Measurements from ENCODE around the gene KLHL29.

Gene KLHL29

DNA sequence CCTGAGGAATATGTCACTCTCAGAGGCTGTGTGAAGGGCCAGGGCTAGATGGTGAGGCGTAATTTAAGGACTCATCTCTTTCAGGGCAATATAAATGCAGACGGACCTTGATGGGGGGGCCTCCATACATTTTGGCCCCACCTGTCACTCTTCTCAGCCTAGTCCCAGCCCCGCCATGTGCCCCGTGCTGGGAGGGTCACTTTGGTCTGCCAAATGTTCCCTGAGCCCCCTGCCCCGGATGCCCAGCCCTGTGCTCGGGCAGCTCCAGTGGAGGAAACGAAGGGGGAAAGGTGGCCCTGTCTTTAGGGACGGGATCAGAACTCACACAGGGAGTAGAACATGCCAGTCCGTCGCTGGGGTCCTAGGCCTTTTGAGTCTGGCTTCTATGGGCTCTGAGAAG is 168.6 kb downstream of the KLHL29 start:
- no peak for DNase-seq (ENCODE audit: low read depth)

DNA sequence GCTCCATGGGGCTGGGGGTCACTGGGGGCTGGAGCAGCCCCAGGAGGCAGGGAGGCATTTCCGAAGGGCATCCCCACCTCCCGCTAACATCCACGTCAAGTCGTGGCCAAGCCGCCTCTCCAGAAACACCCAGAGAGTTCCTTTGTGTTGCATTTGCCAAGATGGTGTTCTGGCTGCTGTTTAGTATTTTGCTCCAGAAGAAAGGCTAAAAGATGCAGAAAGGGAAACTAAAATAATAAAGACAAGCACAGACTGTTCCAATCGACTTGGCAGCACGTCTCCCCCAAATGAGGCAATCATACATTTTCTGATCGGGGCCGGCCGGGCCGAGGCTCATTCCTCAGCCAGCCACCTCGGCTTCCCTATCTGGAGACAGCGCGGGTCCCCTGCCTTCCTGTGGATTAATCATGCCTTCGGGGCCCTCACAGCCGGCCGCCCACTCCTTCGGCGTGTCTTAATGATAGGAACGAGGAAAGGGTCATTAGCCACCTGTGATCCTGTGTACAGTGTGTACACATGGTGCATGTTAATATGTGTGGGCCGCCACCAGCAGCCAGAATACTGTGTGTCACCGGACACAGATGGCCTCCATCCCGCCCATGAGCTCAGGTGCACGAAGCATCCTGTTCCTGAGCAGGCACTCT is 169.2 kb downstream of the KLHL29 start:
- DNase-seq (ENCODE audit: low read depth) = no peak

DNA sequence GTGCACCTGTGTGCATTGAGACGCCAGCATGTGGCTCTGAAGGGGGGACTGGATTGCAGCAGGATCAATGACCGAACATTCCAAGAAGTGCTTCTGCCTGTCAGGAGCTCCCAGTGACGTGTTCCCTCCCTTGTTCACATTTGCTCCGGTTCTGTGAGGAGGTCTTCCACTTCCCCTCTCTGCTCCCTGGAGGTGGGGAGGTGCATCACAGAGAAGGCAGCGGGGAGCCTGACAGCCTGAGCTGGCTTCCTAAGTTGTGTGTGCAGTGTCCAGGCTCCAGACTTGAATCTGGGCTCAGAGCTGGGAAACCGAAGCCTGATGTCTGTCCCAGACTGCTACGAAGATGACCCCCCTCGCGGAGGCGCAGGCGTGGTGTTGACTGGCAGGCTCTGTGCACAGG is 171.0 kb downstream of the KLHL29 start:
- no peak for DNase-seq (ENCODE audit: low read depth)

DNA sequence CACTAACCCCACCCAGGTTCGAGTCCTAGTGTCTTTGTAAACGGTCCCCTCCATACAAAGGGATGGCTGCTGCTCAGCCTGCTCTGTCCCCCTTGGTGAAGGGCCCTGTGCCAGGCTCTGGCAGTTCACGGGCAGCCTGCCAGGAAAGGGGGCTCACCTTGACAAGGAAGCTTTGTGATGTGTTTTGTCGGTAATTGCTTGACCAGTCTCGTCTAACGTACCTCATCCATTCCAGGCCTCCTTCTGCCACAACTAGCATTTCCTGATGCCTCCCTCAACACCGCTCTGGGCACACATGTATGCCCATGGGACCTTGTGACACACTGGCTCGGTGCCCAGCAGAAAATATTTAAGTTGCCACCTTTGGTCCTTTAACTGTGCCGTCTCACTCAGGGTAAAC is 171.9 kb downstream of the KLHL29 start:
- no peak for DNase-seq (ENCODE audit: low read depth)

DNA sequence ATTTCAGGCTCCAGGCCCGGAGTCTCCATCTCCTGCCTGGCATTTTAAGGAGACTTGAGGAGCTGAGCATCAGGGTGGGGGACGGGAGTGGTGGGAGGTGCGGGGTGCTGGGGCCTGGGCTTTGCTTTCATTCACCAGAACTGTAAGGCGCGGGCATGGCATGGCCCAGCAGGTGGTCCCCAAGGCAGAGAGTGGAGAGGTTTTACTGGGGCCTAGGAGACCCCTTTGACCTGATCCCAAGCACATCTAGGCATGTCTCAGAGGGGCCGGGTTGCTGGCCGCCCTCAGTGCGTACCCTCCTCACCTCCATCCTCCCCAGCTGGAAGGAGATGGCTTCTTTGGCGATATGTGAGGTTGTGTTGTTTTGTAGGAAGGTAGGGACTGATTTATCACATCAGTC is 172.5 kb downstream of the KLHL29 start:
- no peak for DNase-seq (ENCODE audit: low read depth)

DNA sequence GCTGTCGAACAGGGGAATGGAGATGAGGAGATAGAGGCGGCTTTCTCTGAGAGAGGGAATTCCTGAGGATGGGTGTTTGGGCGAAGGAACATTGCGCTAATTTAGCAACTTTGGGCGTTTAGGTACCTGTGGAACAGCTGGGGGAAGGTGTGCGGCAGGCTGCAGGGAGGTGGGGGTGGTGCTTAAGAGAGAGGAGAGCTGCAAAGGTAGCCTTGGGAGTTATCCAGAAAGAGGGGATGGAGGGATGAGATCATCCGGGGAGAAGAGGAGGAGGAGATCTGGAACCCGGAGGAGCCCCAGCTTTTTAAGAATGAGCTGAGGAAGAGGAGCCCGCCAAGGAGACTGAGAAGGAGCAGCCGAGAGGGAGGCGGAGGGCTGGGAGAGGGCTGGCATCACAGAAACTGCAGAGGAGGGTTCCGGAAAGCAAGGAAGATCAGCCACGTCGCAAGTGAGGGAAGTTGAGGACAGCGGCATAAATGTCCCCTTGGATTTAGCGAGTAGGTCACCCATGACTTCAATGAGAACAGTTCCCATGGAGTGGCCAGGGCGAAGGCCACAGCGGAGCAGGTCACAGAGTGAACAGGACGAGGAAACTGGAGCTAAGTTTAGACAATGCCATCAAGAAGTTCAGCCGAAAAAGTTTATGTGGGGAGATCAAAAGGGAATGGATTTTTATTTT is 174.7 kb downstream of the KLHL29 start:
- DNase-seq (ENCODE audit: low read depth) = no peak

DNA sequence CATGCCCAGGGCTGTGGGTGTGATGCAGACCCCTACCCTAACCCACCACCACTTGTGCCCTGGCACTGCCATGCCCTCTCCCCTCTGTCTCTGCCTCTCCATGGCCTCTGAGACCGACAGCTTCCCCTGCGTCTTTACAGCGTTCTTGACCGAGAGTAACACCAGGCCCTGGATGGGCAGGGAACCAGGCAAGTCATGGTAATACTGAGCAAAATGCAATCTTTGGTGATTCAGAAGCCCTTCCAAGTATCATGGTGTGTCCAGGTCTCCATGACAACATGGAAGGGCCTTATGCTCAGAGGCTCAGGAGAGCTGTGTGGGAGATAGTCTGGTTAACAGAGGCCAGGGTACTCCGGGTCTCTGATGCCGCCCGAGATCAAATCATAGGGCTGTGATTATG is 176.1 kb downstream of the KLHL29 start:
- no peak for DNase-seq (ENCODE audit: low read depth)

DNA sequence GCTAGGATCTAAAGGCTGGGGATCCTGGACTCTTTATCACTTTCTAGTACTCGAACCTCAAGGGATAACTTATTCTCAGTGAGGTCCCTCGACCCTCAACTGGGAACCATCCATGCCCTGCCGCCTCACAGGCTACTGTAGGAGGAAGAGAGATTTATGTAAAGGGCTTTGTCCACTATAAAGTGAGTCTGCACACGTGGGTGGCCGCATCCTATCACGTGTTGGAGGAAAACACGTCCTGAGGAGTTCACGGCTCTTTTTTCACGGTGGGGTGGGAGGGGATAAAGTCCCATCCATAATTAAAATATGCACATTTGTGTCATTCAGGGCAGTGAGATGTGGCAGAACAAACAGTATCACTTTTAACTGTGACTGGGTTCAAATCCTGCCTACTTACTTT is 176.6 kb downstream of the KLHL29 start:
- no peak for DNase-seq (ENCODE audit: low read depth)

DNA sequence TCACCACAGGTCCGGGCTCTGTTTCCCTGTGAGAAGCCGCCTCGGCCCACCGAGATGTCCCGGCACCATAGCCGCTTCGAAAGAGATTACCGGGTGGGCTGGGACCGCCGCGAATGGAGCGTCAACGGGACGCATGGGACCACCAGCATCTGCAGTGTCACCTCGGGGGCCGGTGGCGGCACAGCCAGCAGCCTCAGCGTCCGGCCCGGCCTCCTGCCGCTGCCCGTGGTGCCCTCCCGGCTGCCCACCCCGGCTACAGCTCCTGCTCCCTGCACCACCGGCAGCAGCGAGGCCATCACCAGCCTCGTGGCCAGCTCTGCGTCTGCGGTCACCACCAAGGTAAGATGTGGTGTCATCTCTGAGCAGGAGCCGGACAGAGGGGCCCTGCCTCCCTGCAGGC is 177.2 kb downstream of the KLHL29 start:
- DNase-seq (ENCODE audit: low read depth) = no peak

DNA sequence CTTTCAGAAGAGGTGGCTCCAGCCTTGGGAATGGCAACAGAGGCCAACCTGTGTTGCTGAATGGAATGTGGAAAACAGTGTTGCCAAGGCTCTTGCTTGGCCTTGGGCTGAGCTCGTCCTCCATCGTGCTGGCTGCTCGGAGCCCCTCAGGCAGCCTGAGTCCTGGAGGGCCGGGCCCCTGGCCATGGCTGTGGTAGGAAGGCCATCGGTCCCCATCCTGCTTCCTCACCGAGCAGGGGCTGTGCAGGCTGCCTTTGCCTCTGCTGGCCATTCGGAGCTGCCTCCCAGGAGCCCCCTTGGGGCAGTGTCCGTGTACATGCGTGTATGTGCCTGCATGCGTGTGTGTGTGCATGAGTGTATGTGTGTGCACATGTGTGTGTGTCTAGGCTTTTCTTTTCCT is 178.2 kb downstream of the KLHL29 start:
- DNase-seq (ENCODE audit: low read depth) = no peak

DNA sequence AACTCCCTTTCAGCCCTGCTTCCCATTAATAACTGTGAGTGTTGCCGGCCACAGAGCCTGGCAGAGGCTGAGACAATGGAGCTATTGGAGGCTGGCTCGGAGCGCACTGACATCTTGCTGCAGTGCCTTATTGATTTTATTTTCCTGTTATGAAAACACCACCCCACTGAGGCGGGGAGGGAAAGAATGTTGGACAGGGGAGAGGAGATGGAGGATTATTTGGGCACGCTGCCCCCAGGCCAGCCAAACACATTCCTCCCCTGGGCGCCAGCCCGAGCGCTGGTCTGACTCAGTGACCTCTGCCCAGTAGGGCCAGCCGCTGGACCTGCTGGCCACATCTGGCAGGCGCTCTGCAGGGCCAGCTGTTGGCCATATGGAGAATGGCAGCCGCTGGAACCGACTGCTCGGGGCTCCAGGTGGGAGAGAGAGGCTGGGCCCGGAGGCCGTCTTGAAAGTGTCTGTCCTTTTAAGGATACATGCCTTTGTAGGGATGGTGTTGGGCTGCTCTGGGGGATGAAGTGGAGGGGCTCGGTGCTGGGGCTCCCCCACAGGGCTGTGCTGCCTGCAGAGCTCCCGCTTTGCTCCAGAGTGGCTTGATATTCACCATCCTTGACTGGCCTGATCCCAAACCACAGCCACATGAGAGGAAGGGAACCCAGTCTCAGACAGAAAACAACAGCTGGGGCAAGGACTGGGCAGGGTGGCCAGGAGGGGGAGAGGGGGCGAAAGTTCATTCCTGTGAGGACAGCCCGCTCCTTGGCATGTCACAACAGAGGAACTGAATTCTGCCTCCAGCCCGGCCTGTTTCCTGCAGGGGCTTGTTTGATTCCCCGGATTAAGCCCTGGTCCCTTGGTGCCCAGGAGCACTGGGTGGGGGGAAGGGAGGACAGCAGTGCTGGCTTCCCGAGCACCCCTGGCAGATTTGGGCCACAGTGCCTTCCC is 179.0 kb downstream of the KLHL29 start:
- DNase-seq (ENCODE audit: low read depth) = no peak

DNA sequence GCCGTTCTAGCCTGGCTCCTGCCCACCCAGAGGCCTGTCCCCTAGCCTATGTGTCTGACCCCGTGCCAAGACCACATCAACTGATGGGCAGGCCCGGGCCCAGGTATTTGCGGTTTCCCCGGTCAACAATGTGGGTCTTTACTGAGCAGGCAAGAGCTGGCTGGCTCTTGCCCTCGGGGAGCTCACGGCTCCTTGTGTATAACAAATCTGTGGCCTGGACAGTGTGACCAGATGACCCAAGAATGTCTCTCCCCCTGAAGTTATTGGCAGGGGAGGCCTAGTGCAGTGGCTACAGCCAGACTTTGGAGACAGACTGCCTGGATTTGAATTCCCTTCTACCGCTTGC is 179.6 kb downstream of the KLHL29 start:
- DNase-seq (ENCODE audit: low read depth) = no peak

DNA sequence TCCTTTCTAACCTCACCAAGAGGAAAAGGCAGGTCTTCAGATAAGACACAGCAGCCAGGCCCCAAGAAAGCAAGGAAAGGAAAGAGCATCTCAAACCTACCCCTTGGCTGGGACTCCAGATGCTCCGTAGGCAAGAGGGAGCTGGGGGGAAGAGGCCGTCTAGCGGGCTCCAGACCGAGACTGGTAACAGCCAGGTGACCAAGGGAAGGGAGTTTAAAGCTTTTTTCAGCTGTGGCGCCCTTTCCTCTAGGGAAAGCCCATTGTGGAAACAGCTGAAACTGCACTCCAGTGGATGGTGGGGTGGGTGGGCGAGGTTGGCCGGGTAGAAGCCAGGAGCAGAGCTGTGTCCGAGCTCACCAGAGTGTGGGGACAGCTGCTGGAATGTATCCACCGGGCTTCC is 180.4 kb downstream of the KLHL29 start:
- DNase-seq (ENCODE audit: low read depth) = no peak

DNA sequence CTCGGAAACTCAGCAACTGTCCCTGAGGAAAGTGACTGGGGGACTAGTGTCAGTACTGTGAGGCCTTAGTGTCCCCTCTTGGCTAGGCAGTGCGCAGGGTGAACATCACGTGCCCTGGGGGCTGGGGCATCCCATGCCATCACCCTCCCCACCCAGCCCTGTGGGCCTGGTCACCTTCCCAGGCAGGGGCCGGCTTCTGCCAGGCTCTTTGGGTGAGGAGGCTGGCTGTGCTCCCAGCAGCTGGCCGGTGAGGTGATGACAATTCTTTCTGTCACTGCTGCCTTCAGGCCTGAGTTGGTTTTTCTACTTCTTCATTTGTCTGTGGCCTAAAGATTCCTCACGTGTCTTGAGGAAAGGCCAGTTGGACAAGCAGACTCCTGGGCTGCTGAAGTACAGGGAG is 180.8 kb downstream of the KLHL29 start:
- no peak for DNase-seq (ENCODE audit: low read depth)

DNA sequence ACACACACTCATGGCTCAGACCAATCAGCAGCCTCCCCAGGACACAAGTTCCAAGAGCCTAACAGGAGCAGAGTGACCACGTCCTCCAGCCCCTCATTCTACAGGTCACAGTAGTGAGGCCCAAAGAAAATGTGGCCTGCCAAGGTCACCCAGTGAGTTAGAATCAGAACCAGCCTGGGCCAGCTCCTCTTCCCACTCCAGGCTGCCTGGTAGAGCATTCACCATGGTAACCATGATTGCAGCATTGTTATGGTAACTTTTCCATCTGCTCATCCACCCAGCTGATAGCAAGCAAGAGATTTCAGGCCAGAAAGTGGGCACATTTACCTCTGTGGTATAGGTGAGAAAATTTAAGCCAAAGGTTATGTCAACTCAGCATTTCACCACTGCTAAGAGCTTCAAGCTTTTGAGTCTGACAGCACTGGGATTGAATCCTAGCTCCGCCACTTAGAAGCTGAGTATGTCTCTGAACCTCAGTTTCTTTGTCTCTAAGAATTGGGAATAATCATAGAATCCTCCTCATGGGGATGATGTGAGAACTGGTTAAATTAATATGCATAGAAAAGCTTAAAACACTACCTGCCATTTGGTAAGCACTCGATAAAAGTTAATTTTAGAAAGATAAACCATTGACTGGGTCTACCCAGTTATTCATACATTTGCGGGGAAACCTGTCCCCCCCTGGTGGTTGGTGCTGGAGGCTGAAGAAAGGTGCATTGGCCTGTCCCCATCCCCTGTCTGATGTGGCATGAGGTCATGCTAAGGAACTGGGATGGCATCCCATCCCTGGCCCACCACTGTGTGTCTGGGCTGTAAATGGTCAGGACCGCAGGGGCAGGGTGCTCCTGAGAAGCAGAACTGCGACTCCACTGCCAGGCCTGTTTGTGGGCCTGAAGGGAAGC is 181.5 kb downstream of the KLHL29 start:
- DNase-seq (ENCODE audit: low read depth) = no peak

DNA sequence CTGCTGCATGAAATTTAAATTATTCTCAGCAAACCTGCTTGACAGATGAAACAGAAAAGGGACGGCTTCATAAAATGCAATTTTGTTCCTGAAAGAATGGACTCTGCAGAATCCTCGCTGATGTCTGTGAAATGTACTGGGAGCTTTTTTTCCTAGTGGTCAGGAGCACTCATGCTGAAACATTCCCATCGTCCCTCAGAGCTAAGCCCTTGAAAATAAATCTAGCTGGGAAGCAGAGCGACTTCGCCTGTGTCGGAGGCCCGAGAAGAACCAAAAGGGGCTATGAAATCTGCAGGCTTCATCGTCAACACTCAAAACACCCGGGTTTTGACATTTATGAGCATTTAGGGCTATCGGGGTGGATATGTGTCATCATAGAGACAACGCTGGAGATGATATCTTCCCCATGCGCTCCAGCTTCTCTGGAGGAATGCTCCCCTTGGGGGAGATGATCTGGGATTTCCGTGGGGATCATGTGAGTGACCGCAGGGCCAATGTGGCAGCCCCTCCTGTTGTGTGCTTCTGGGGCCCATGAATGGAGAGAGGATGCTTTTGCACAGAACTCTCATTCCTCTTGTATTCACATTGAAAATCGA is 182.3 kb downstream of the KLHL29 start:
- DNase-seq (ENCODE audit: low read depth) = no peak

DNA sequence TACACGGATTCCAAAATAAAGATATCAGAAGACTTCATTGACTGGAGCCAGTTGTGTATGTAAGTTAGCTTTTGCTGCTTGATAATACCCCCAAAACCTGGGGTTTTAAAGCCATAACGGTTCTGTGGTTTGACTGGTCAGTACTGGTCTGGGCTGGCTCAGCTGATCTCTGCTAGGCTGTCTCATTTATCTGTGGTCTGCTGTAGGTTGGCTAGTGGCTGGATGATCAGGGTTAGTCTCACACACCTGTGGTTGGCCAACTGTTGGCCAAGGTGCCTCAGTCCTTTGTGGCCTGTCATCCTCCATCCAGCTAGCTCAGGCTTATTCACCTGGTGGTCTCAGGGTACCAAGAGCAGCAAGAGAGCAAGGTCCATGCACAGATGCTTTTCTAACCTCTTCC is 183.2 kb downstream of the KLHL29 start:
- DNase-seq (ENCODE audit: low read depth) = no peak

DNA sequence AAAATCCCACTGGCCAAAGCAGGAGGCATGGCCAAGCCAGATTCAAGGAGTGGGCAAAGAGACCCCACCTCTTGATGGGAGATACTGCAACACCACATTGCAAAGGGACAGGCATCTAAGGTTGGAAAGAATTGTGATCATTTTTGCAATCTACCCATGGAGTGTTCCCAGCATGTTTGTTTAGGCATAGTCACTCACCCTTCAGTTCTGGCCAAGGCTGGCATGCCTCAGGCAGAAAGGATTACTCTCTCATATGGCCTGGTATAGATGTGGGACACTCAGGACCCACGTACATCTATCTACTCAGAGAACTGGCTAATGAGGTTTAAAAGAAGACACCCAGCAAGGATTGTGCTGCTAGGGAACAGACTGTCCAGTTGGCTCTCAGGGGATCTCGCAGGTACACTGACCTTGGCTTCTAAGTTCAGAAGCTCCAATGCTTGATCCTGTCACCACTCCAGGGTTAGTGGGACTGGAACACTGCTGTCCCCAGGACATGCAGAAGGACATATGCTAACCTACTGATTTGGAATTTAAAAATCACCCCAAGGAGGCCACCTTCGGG is 183.7 kb downstream of the KLHL29 start:
- no peak for DNase-seq (ENCODE audit: low read depth)

DNA sequence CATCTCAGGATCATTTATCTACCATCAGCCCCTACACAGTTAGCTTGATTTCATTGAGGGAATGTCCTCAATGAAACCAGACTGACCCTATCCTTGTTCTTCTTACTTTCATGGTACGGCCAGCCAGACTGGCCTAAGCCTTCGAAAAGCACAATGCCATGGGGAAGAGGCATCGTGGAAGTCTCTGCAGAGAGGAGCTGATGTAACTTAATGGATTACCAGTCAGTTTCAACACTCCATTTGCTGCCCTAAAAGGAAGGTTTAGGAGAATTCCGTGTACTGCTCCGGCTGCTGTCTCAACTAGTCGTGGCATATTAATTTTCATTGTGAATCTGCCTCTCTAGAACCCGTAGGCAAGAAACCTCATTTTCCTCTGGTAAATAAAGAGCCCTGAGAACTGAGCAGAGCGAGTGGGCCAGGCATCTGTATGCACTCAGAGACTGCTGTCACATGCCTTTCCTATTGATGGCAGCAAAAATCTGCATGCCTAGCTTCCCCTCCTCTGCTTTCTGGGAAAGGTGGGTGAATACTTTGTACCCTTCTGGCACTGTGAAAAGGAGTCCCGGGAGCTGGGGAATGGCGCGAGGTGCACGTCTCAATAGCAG is 184.9 kb downstream of the KLHL29 start:
- DNase-seq (ENCODE audit: low read depth) = no peak

DNA sequence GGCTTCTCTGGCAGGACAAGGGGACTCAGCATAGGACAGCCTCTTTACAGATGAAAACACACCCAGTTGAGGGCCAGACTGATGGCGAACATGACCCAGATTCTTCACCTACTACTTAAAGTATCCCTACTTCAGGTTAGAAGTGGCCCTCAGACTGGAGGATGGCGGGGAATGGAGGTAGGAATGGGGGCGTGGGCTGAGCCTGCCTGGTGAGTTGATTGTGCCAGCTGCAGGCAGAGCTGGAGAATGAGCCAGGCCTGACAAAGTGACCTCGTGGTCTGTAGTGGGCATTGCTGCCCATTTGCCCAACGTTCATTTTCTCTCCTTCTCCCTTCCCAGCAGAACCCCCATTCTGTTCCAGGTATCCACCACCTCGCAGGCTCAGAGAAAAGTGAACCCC is 186.1 kb downstream of the KLHL29 start:
- DNase-seq (ENCODE audit: low read depth) = no peak

All from activated T-cell treated with anti-CD3 and anti-CD28 coated beads for 24 hours (primary cell).